Progenitor cell of endocrine pancreas (in vitro differentiated cells): ENCODE data around the gene LRRC51. TPM values are rescaled to one million over a fixed set of nuclear protein-coding genes. Genes with fewer than 3 reads are reported as not detected.
A peak's percentile ranks its signal among the peaks of the same experiment; 100 is the strongest.

Source experiments
- DNase-seq: peaks from one replicate; pipeline ENCODE4 v3.0.0; 2021; ENCODE audit warnings: low spot score; ENCODE audit not compliant: unreplicated experiment
- H3K27ac Mint-ChIP-seq: 2 replicates; pipeline ENCODE4 v1.8.0; 2021; ENCODE audit warnings: mild to moderate bottlenecking, moderate library complexity, mixed read lengths
- H3K27me3 Mint-ChIP-seq: 2 replicates; pipeline ENCODE4 v1.8.0; 2021; ENCODE audit warnings: mixed read lengths
- H3K36me3 Mint-ChIP-seq: 2 replicates; pipeline ENCODE4 v1.8.0; 2022; ENCODE audit warnings: mixed read lengths; ENCODE audit not compliant: insufficient read depth
- H3K4me1 Mint-ChIP-seq: 2 replicates; pipeline ENCODE4 v1.8.0; 2021; ENCODE audit warnings: low read depth, mixed read lengths
- H3K4me3 Mint-ChIP-seq: 2 replicates; pipeline ENCODE4 v1.8.0; 2021; ENCODE audit warnings: low read depth, mild to moderate bottlenecking, moderate library complexity, mixed read lengths
- H3K9me3 Mint-ChIP-seq: 2 replicates; pipeline ENCODE4 v1.8.0; 2021; ENCODE audit warnings: low read depth, mixed read lengths
- CTCF ChIP-seq: fragments of 200-600 bp; sonication (generic); IDR thresholded peaks from one replicate; pipeline ENCODE4 v1.5.0; 2021; ENCODE audit warnings: antibody characterized with exemption, mild to moderate bottlenecking; ENCODE audit not compliant: unreplicated experiment
- long read RNA-seq: library from polyadenylated mRNA; unstranded; transcript quantifications from one replicate; pipeline ENCODE4 v2.0.0, GENCODE V29; 2020
- total RNA-seq: library from RNA; stranded (reverse); gene quantifications from 2 replicates; pipeline ENCODE4 v1.2.1, GENCODE V29; 2021

Gene LRRC51
- total RNA-seq: 12.4 and 14.9 TPM in 2 replicates
- long read RNA-seq, transcript LRTOMT-201 (6 exons, 2,642 nt): major isoform, 12 of 17 reads
- long read RNA-seq, partial matches to known transcripts: 0 of 17 reads
- long read RNA-seq, other reads (novel, unspliced or antisense): 1 of 17 reads

GRCh38 chr11:72080326-72081183 is at the start of gene LRRC51, which contains the start of gene NUMA1:
Gene LRRC51 (plus strand): TSS chr11:72080850. CDS start chr11:72089084, 8,234 bp downstream.
Gene NUMA1 (minus strand): TSS chr11:72080542. CDS start chr11:72035943, 44,599 bp downstream.
- Mint-ChIP-seq H3K4me3 (peak within 1 kb of the TSS; percentile 93), H3K27me3 (no peaks in the 10 kb centered on the region), H3K27ac (peak within 1 kb of the TSS; percentile 99), H3K9me3 (no peaks in the 10 kb centered on the region), H3K36me3 (no peaks in the 10 kb centered on the region), H3K4me1 (peaks cover 14% of the 10 kb centered on the region)
- no peak for TF ChIP-seq CTCF
- DNase-seq: peak; percentile 97

GRCh38 chr11:72036687-72037086 is 44.0 kb upstream of the LRRC51 start:
- no peak for TF ChIP-seq CTCF
- Mint-ChIP-seq H3K4me1 (peaks cover 4% of the 10 kb centered on the region), H3K36me3 (peaks cover 10% of the 10 kb centered on the region), H3K4me3 (no peak overlapping the region), H3K27ac (peak overlapping the region; percentile 71), H3K27me3 (no peaks in the 10 kb centered on the region), H3K9me3 (no peaks in the 10 kb centered on the region)
- no peak for DNase-seq

GRCh38 chr11:72037554-72038311 is 42.9 kb upstream of the LRRC51 start:
- no peak overlapping the region for H3K4me3 Mint-ChIP-seq
- no peaks in the 10 kb centered on the region for H3K9me3 Mint-ChIP-seq
- H3K27ac Mint-ChIP-seq: no peak overlapping the region

GRCh38 chr11:72038491-72038890 is 42.2 kb upstream of the LRRC51 start:
- no peak for TF ChIP-seq CTCF
- H3K27me3 Mint-ChIP-seq: no peaks in the 10 kb centered on the region

More at GRCh38 chr11:72037554-72038311, 42.9 kb upstream of the LRRC51 start:
- H3K36me3 Mint-ChIP-seq: peaks cover 10% of the 10 kb centered on the region
- peaks cover 4% of the 10 kb centered on the region for H3K4me1 Mint-ChIP-seq
- DNase-seq: no peak
- TF ChIP-seq CTCF: no peak
- H3K27me3 Mint-ChIP-seq: no peaks in the 10 kb centered on the region

More at GRCh38 chr11:72038491-72038890, 42.2 kb upstream of the LRRC51 start:
- DNase-seq: no peak
- Mint-ChIP-seq H3K4me3 (no peak overlapping the region), H3K9me3 (no peaks in the 10 kb centered on the region), H3K36me3 (peaks cover 10% of the 10 kb centered on the region), H3K4me1 (peaks cover 4% of the 10 kb centered on the region), H3K27ac (no peak overlapping the region)
